Breast epithelium (tissue), 4 donors: ENCODE results near the gene PHOX2B. TPM values are rescaled to one million over a fixed set of nuclear protein-coding genes. Genes with fewer than 3 reads are reported as not detected.

Source experiments
- DNase-seq, 2 donors: peaks; one replicate each; pipeline ENCODE4 v3.0.0-alpha.2; 2019; ENCODE audit warnings: low spot score in 2 of 2
- H3K27ac ChIP-seq, 2 donors: fragments of 200-600 bp; sonication (generic) in 1 of 2; one replicate each; pipeline ENCODE4 v1.5.1; 2016 to 2019; ENCODE audit warnings: mild to moderate bottlenecking in 1 of 2
- H3K27me3 ChIP-seq, 2 donors: fragments of 200-600 bp; sonication (generic) in 1 of 2; one replicate each; pipeline versions ENCODE4 v1.5.1 to v1.6.0; 2017 to 2019; ENCODE audit warnings: control low read depth in 1 of 2, mild to moderate bottlenecking in 1 of 2
- H3K36me3 ChIP-seq: fragments of 200-600 bp; one replicate; pipeline ENCODE4 v1.5.1; 2019
- H3K4me1 ChIP-seq, 2 donors: fragments of 200-600 bp; sonication (generic); one replicate each; pipeline ENCODE4 v1.5.1; 2016 to 2019; ENCODE audit warnings: control low read depth in 1 of 2
- H3K4me3 ChIP-seq, 3 donors: fragments of 200-600 bp; sonication (generic); 1 replicate in 2 of 3; 2 replicates in 1 of 3; pipeline ENCODE4 v1.5.1; 2016 to 2019; ENCODE audit warnings: mild to moderate bottlenecking in 3 of 3, moderate library complexity in 2 of 3
- H3K9me3 ChIP-seq, 2 donors: fragments of 200-600 bp; sonication (generic) in 1 of 2; one replicate each; pipeline ENCODE4 v1.5.1; 2016 to 2019; ENCODE audit warnings: control low read depth in 1 of 2
- POLR2A ChIP-seq: fragments of 450-650 bp; IDR thresholded peaks from one replicate; pipeline ENCODE4 v1.6.1; 2016; ENCODE audit warnings: antibody characterized with exemption, mild to moderate bottlenecking, moderate library complexity
- POLR2AphosphoS5 ChIP-seq, 3 donors: sonication (generic); formaldehyde crosslinking; IDR thresholded peaks; one replicate each; pipeline ENCODE4 v1.6.1; 2017; ENCODE audit warnings: antibody characterized with exemption in 3 of 3
- intact Hi-C: fragments of 100-400 bp; cut with DNase I; formaldehyde crosslinking; loops from one replicate; pipeline ENCODE4 v1.15.1; 2023; ENCODE audit warnings: low total_unique reads
- total RNA-seq, 3 donors: library from RNA; depleted of rRNA; stranded (reverse); fragments of >200 nt; gene quantifications; one replicate each; pipeline ENCODE4 v1.1.0, GENCODE V29; 2016
- TF ChIP-seq, protein P1 (sequence below), 3 donors: fragments of 450-650 bp; IDR thresholded peaks; one replicate each; pipeline ENCODE4 v1.5.1; 2016 to 2017; ENCODE audit warnings: antibody characterized with exemption in 3 of 3, mild to moderate bottlenecking in 3 of 3, moderate library complexity in 3 of 3

Gene PHOX2B
- total RNA-seq, 3 donors from 2014 or later = not detected

DNA sequence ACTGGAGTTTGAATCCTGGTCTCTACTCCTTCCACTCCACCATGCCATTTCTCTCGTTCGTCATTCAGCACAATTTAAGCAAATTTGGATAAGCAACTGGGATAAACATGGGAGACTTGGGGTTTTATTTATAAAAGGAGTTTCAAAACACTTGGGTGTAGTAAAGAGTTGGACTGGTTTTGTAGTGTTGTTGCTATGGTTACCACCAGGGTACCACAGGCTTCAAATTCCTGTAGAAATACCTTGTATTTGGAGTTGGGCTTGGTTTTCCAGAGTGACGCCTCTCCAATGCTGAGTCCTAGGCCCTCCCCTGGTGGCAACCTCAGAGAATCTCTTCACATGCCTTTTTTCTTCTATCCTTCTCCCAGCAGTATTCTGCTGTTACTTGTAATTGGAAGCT, 27.9 kb upstream of the PHOX2B start:
- DNase-seq = no peak
- no peak overlapping the region for H3K4me3 ChIP-seq
- no peak overlapping the region for H3K27ac ChIP-seq
- H3K4me1 ChIP-seq = no peaks in the 10 kb centered on the region
- TF ChIP-seq POLR2A (no peak), POLR2AphosphoS5 (IDR thresholded peaks at IDR 0.05) (no peak)
- TF ChIP-seq, protein P1, sequence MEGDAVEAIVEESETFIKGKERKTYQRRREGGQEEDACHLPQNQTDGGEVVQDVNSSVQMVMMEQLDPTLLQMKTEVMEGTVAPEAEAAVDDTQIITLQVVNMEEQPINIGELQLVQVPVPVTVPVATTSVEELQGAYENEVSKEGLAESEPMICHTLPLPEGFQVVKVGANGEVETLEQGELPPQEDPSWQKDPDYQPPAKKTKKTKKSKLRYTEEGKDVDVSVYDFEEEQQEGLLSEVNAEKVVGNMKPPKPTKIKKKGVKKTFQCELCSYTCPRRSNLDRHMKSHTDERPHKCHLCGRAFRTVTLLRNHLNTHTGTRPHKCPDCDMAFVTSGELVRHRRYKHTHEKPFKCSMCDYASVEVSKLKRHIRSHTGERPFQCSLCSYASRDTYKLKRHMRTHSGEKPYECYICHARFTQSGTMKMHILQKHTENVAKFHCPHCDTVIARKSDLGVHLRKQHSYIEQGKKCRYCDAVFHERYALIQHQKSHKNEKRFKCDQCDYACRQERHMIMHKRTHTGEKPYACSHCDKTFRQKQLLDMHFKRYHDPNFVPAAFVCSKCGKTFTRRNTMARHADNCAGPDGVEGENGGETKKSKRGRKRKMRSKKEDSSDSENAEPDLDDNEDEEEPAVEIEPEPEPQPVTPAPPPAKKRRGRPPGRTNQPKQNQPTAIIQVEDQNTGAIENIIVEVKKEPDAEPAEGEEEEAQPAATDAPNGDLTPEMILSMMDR (IDR thresholded peaks at IDR 0.05) = no peak
- H3K27me3 ChIP-seq = no peaks in the 10 kb centered on the region
- no peaks in the 10 kb centered on the region for H3K36me3 ChIP-seq
- H3K9me3 ChIP-seq = no peaks in the 10 kb centered on the region
- intact Hi-C loops = no loop called here

DNA sequence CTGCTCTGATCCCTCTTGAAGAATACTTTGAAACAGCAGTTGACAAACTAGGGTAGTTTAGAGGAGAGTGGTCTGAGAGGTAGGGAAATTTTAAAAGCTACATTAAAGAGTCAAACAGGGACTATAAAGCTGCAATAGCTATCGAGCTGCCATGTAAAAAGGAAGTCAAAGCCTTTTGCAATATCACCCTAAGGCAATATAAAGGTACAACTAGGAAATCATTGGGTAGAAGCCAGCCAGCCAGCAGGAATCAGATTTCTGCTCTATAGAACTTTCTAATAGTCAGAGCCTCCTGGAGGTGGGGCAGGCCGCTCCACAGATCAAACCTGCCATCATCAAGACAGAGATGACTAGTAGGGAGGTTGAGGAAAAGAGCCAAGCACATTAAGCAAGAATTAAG, 15.2 kb upstream of the PHOX2B start:
- H3K36me3 ChIP-seq = no peaks in the 10 kb centered on the region
- no peak overlapping the region for H3K4me3 ChIP-seq
- peaks cover 0 to 5% of the 10 kb centered on the region in 2 donors for H3K27me3 ChIP-seq
- intact Hi-C loops = no loop called here
- no peak for TF ChIP-seq POLR2A
- TF ChIP-seq, protein P1 (IDR thresholded peaks at IDR 0.05) = no peak
- no peak for TF ChIP-seq POLR2AphosphoS5 (IDR thresholded peaks at IDR 0.05)
- H3K27ac ChIP-seq = no peak overlapping the region
- H3K9me3 ChIP-seq = no peaks in the 10 kb centered on the region
- no peaks in the 10 kb centered on the region for H3K4me1 ChIP-seq
- DNase-seq = no peak

- Histone ChIP-seq H3K27ac (no peak overlapping the region), H3K27me3 (peaks cover 0 to 23% of the 10 kb centered on the region in 2 donors), H3K4me3 (no peak overlapping the region), H3K4me1 (no peaks in the 10 kb centered on the region), H3K9me3 (no peaks in the 10 kb centered on the region), H3K36me3 (no peaks in the 10 kb centered on the region)
- TF ChIP-seq POLR2A (no peak), POLR2AphosphoS5 (IDR thresholded peaks at IDR 0.05) (no peak)
- TF ChIP-seq, protein P1 (IDR thresholded peaks at IDR 0.05) = no peak
- no peak for DNase-seq
- intact Hi-C loops = no loop called here
These were observed 10.4 kb upstream of the PHOX2B start for GRCh38 chr4:41758884-41759283.

GRCh38 chr4:41757521-41758156, 9.1 kb upstream of the PHOX2B start:
- peaks cover 0 to 36% of the 10 kb centered on the region in 2 donors for H3K27me3 ChIP-seq
- DNase-seq = no peak
- no peak overlapping the region for H3K4me3 ChIP-seq

GRCh38 chr4:41753942-41754341, 5.4 kb upstream of the PHOX2B start:
- no peak for DNase-seq
- Histone ChIP-seq H3K36me3 (no peaks in the 10 kb centered on the region), H3K4me3 (no peak overlapping the region), H3K4me1 (no peaks in the 10 kb centered on the region), H3K27ac (no peak overlapping the region), H3K9me3 (no peaks in the 10 kb centered on the region), H3K27me3 (peaks cover 0 to 67% of the 10 kb centered on the region in 2 donors)
- TF ChIP-seq POLR2A (no peak), POLR2AphosphoS5 (IDR thresholded peaks at IDR 0.05) (no peak)
- TF ChIP-seq, protein P1 (IDR thresholded peaks at IDR 0.05) = no peak
- intact Hi-C loops = no loop called here

More at GRCh38 chr4:41757521-41758156, 9.1 kb upstream of the PHOX2B start:
- intact Hi-C loops = no loop called here
- Histone ChIP-seq H3K9me3 (no peaks in the 10 kb centered on the region), H3K4me1 (no peaks in the 10 kb centered on the region), H3K36me3 (no peaks in the 10 kb centered on the region), H3K27ac (no peak overlapping the region)
- no peak for TF ChIP-seq POLR2A
- TF ChIP-seq, protein P1 (IDR thresholded peaks at IDR 0.05) = no peak
- no peak for TF ChIP-seq POLR2AphosphoS5 (IDR thresholded peaks at IDR 0.05)
